B cell (primary cell): ENCODE results near the gene TMIGD2. TPM values are rescaled to one million over a fixed set of nuclear protein-coding genes. Genes with fewer than 3 reads are reported as not detected.

Source experiments
- ATAC-seq: fragments of 200-7000 bp; cut with Tn5 transposase; one replicate; pipeline ENCODE4 v1.10.0; 2021; ENCODE audit warnings: low read depth, mild to moderate bottlenecking, moderate number of reproducible peaks, moderate library complexity
- CTCF ChIA-PET: fragments of 350-600 bp; sonication (Branson Sonifier 250); formaldehyde crosslinking; loops from one replicate; lab custom pipeline; 2021; ENCODE audit warnings: antibody characterized with exemption, inconsistent platforms; lab: Charles Lee
- POLR2A ChIA-PET: fragments of 350-600 bp; sonication (Branson Sonifier 250); formaldehyde crosslinking; loops from one replicate; lab custom pipeline; 2021; ENCODE audit warnings: antibody characterized with exemption; lab: Charles Lee
- DNase-seq: peaks from one replicate; pipeline ENCODE4 v3.0.0; 2013
- H2AFZ ChIP-seq: 2 replicates; pipeline ENCODE4 v1.6.1; 2012; ENCODE audit warnings: mild to moderate bottlenecking, low read depth, low read length; ENCODE audit not compliant: insufficient read depth, poor library complexity, severe bottlenecking
- H3K27ac ChIP-seq, 2 donors: 1 replicate in 1 of 2; 2 replicates in 1 of 2; pipeline ENCODE4 v1.5.1; 2012 to 2013; ENCODE audit warnings: low read length in 2 of 2, mild to moderate bottlenecking in 2 of 2, moderate library complexity in 1 of 2
- H3K27me3 ChIP-seq, 4 experiments: fragments of 200-600 bp in 1 of 4; sonication (generic) in 1 of 4; replicated peaks in 1 of 4; 1 replicate in 2 of 4; 2 replicates in 2 of 4; pipeline versions ENCODE4 v1.6.1 to v1.7.0; 2013 to 2016; ENCODE audit warnings: low read length in 3 of 4, mild to moderate bottlenecking in 2 of 4, mixed read lengths in 1 of 4, moderate library complexity in 1 of 4; ENCODE audit not compliant: insufficient read depth in 4 of 4, control insufficient read depth in 3 of 4; ENCODE audit errors: control extremely low read depth in 1 of 4
- H3K36me3 ChIP-seq, 2 experiments: replicated peaks in 1 of 2; 1 replicate in 1 of 2; 2 replicates in 1 of 2; pipeline versions ENCODE4 v1.6.1 to v1.7.1; 2013; ENCODE audit warnings: low read length in 1 of 2; ENCODE audit not compliant: insufficient read depth in 2 of 2, control insufficient read depth in 1 of 2; ENCODE audit errors: control extremely low read depth in 1 of 2, extremely low read depth in 1 of 2
- H3K4me1 ChIP-seq, 2 donors: fragments of 200-600 bp in 1 of 2; sonication (generic) in 1 of 2; 1 replicate in 1 of 2; 2 replicates in 1 of 2; pipeline versions ENCODE4 v1.5.1 to v1.6.1; 2013 to 2017; ENCODE audit warnings: low read length in 2 of 2; ENCODE audit not compliant: control insufficient read depth in 2 of 2, insufficient read depth in 2 of 2
- H3K4me2 ChIP-seq: replicated peaks from 2 replicates; pipeline ENCODE3; 2012; ENCODE audit warnings: mild to moderate bottlenecking, low read depth, low read length; ENCODE audit not compliant: poor library complexity, severe bottlenecking
- H3K4me3 ChIP-seq, 5 experiments: fragments of 200-600 bp in 1 of 5; sonication (generic) in 1 of 5; 1 replicate in 3 of 5; 2 replicates in 2 of 5; pipeline versions ENCODE4 v1.5.1 to v1.7.0; 2011 to 2016; ENCODE audit warnings: low read length in 4 of 5, mild to moderate bottlenecking in 4 of 5, low read depth in 2 of 5, control low read depth in 1 of 5, moderate library complexity in 1 of 5; ENCODE audit not compliant: insufficient read depth in 1 of 5; ENCODE audit errors: control extremely low read depth in 1 of 5, extremely low read depth in 1 of 5
- H3K79me2 ChIP-seq: fragments of 200-600 bp; sonication (generic); one replicate; pipeline ENCODE4 v1.6.0; 2016; ENCODE audit warnings: low read length; ENCODE audit not compliant: control insufficient read depth, insufficient read depth
- H3K9ac ChIP-seq: fragments of 200-600 bp; sonication (generic); 2 replicates; pipeline ENCODE4 v1.6.1; 2017; ENCODE audit warnings: mild to moderate bottlenecking, low read length, moderate library complexity
- H3K9me3 ChIP-seq, 3 donors: one replicate each; pipeline versions ENCODE4 v1.6.1 to v1.7.1; 2013; ENCODE audit warnings: low read length in 2 of 3; ENCODE audit not compliant: control insufficient read depth in 2 of 3, insufficient read depth in 1 of 3; ENCODE audit errors: control extremely low read depth in 1 of 3
- H4K20me1 ChIP-seq: 2 replicates; pipeline ENCODE4 v1.6.0; 2012; ENCODE audit warnings: mild to moderate bottlenecking, low read length; ENCODE audit not compliant: insufficient read depth, control insufficient read depth, poor library complexity, severe bottlenecking
- H3K27ac Mint-ChIP-seq: one replicate; pipeline ENCODE4 v1.8.0; 2021; ENCODE audit warnings: mixed read lengths
- H3K27me3 Mint-ChIP-seq: one replicate; pipeline ENCODE4 v1.8.0; 2021; ENCODE audit warnings: mixed read lengths
- H3K4me1 Mint-ChIP-seq: one replicate; pipeline ENCODE4 v1.8.0; 2021; ENCODE audit warnings: mixed read lengths
- H3K4me3 Mint-ChIP-seq: one replicate; pipeline ENCODE4 v1.8.0; 2021; ENCODE audit warnings: mixed read lengths
- H3K9me3 Mint-ChIP-seq: one replicate; pipeline ENCODE4 v1.8.0; 2022; ENCODE audit warnings: mixed read lengths; ENCODE audit not compliant: insufficient read depth
- CTCF ChIP-seq: fragments of 200-600 bp; IDR thresholded peaks from one replicate; pipeline ENCODE4 v1.8.0; 2022; ENCODE audit warnings: antibody characterized with exemption, mild to moderate bottlenecking
- EZH2 ChIP-seq: IDR thresholded peaks from 2 replicates; pipeline ENCODE4 v1.6.1; 2012; ENCODE audit warnings: borderline replicate concordance, low read depth, mild to moderate bottlenecking, moderate library complexity, low read length; ENCODE audit not compliant: insufficient read depth, poor library complexity, severe bottlenecking
- WGBS: methylation state at CpG from one replicate; pipeline ENCODE4 v1.1.5; 2013; ENCODE audit warnings: missing lambda C conversion rate; ENCODE audit not compliant: insufficient coverage; 5-methylcytosine and 5-hydroxymethylcytosine counted together
- intact Hi-C: fragments of 100-400 bp; cut with micrococcal nuclease; formaldehyde crosslinking; loops from one replicate; pipeline ENCODE4 v1.10.0; 2022
- polyA plus RNA-seq: library from polyadenylated mRNA; depleted of rRNA; stranded (reverse); fragments of >200 nt; gene quantifications from 2 replicates; pipeline ENCODE4 v1.2.3, GENCODE V29; 2012
- total RNA-seq, 2 donors: library from RNA; stranded (reverse); fragments of 120-200 nt in 1 of 2; gene quantifications; 1 replicate in 1 of 2; 2 replicates in 1 of 2; pipeline versions ENCODE4 v1.2.3 to v1.2.4, GENCODE V29; 2013 to 2022

TMIGD2 gene
- total and polyA plus RNA-seq, 2 donors (not counting 1 experiment from before 2014, with no cell fraction given) = 0.24 TPM; not detected in 1

- H3K4me3 Mint-ChIP-seq = peak overlapping the region; percentile 90
- Histone ChIP-seq H3K9me3 (no peaks in the 10 kb centered on the region), H3K27ac (peak overlapping the region; percentile 64 to 82), H3K79me2 (peaks cover 9% of the 10 kb centered on the region), H2AFZ (peak overlapping the region; percentile 92), H3K9ac (peak overlapping the region; percentile 68), H3K27me3 (no peaks in the 10 kb centered on the region), H3K4me2 (peak overlapping the region; percentile 91), H3K4me3 (peak overlapping the region; percentile 63 to 89 (median 81)), H4K20me1 (no peaks in the 10 kb centered on the region), H3K36me3 (peaks cover 0 to 4% of the 10 kb centered on the region in 2 experiments), H3K4me1 (peaks cover 10 to 32% of the 10 kb centered on the region in 2 donors)
- DNase-seq (peak; percentile 97), ATAC-seq (peak; percentile 85)
- WGBS = under 1% methylated on average over 39 of the region's 39 CpGs
- TF ChIP-seq EZH2 = peak; percentile 100
- TF ChIP-seq CTCF = no peak
- no peaks in the 10 kb centered on the region for H3K27me3 Mint-ChIP-seq
- peaks cover 27% of the 10 kb centered on the region for H3K4me1 Mint-ChIP-seq
- POLR2A ChIA-PET = interaction anchor here (1.0 to 2.0 kb wide), 9 partner anchors 10 to 1307 kb away, joined by 3 to 11 read pairs (median 3); partner anchors contain the start of genes CHAF1A and HDGFL2
- H3K9me3 Mint-ChIP-seq = no peaks in the 10 kb centered on the region
- peak overlapping the region; percentile 69 for H3K27ac Mint-ChIP-seq
- CTCF ChIA-PET = interaction anchor here (0.6 to 3.2 kb wide), 12 partner anchors 10 to 1232 kb away, joined by 3 to 32 read pairs (median 4); partner anchors contain the start of genes CHAF1A and SH3GL1
- intact Hi-C loops = loop anchor here (1.0 to 2.0 kb wide), 5 partner anchors 14 to 129 kb away; partner anchors contain the start of genes SH3GL1 and UBXN6
Measured at GRCh38 chr19:4342615-4343369, 40.6 kb upstream of the TMIGD2 start.

- Histone ChIP-seq H3K79me2 (peaks cover 9% of the 10 kb centered on the region), H3K9ac (peak overlapping the region; percentile 68), H3K36me3 (peaks cover 0 to 4% of the 10 kb centered on the region in 2 experiments), H3K4me3 (peak overlapping the region; percentile 62 to 89 (median 81)), H3K27me3 (no peaks in the 10 kb centered on the region), H4K20me1 (no peaks in the 10 kb centered on the region), H3K9me3 (no peaks in the 10 kb centered on the region), H3K4me2 (peak overlapping the region; percentile 91), H3K27ac (peak overlapping the region; percentile 31 to 53), H3K4me1 (peaks cover 10 to 33% of the 10 kb centered on the region in 2 donors), H2AFZ (peak overlapping the region; percentile 92)
- CTCF ChIA-PET = interaction anchor here (0.8 to 3.2 kb wide), 8 partner anchors 10 to 93 kb away, joined by 3 to 32 read pairs (median 4); partner anchors contain the start of genes CHAF1A and SH3GL1
- POLR2A ChIA-PET = interaction anchor here (1.1 to 2.0 kb wide), 7 partner anchors 11 to 1306 kb away, joined by 3 to 11 read pairs (median 4); partner anchors contain the start of genes CHAF1A and HDGFL2
- no peak for ATAC-seq
- intact Hi-C loops = loop anchor here (1.0 to 2.0 kb wide), 2 partner anchors 14 to 27 kb away; no protein-coding TSS in a partner anchor
- no peak for TF ChIP-seq CTCF
- TF ChIP-seq EZH2 = no peak
- DNase-seq = no peak
- peak overlapping the region; percentile 90 for H3K4me3 Mint-ChIP-seq
- WGBS = 7% methylated on average over 10 of the region's 10 CpGs
- no peaks in the 10 kb centered on the region for H3K9me3 Mint-ChIP-seq
- H3K27ac Mint-ChIP-seq = peak overlapping the region; percentile 69
- no peaks in the 10 kb centered on the region for H3K27me3 Mint-ChIP-seq
- peaks cover 28% of the 10 kb centered on the region for H3K4me1 Mint-ChIP-seq
Measured at GRCh38 chr19:4342314-4342614, 40.1 kb upstream of the TMIGD2 start.
